Mesenchymal stem cell (in vitro differentiated cells and primary cell): ENCODE results near the gene MEIKIN.
A peak's percentile ranks its signal among the peaks of the same experiment; 100 is the strongest.

Experiments used
- DNase-seq: peaks from one replicate; pipeline ENCODE4 v3.0.0-alpha.2; 2013
- H2AFZ ChIP-seq: one replicate; pipeline ENCODE4 v1.6.1; 2013; ENCODE audit warnings: low read depth, mild to moderate bottlenecking, control low read depth, inconsistent platforms, low read length, moderate library complexity
- H2AK5ac ChIP-seq: 2 replicates; pipeline ENCODE4 v1.6.1; 2013; ENCODE audit warnings: low read length, moderate library complexity, mild to moderate bottlenecking, inconsistent platforms; ENCODE audit not compliant: severe bottlenecking
- H2BK120ac ChIP-seq: one replicate; pipeline ENCODE4 v1.6.1; 2013; ENCODE audit warnings: low read depth, mild to moderate bottlenecking, inconsistent platforms, low read length, moderate library complexity
- H2BK12ac ChIP-seq, 2 experiments: one replicate each; pipeline ENCODE4 v1.6.1; 2013; ENCODE audit warnings: inconsistent platforms in 2 of 2, low read length in 2 of 2, mild to moderate bottlenecking in 2 of 2, moderate library complexity in 2 of 2, control low read depth in 1 of 2
- H2BK15ac ChIP-seq: one replicate; pipeline ENCODE4 v1.6.1; 2013; ENCODE audit warnings: mild to moderate bottlenecking, low read depth, inconsistent platforms; ENCODE audit not compliant: poor library complexity, severe bottlenecking
- H2BK5ac ChIP-seq: 2 replicates; pipeline ENCODE4 v1.6.1; 2013; ENCODE audit warnings: low read depth, mild to moderate bottlenecking, low read length, control low read depth, inconsistent platforms; ENCODE audit not compliant: poor library complexity, severe bottlenecking
- H3K14ac ChIP-seq, 2 experiments: one replicate each; pipeline ENCODE4 v1.6.1; 2013; ENCODE audit warnings: inconsistent platforms in 2 of 2, low read length in 2 of 2, control low read depth in 1 of 2, mild to moderate bottlenecking in 1 of 2, moderate library complexity in 1 of 2
- H3K18ac ChIP-seq, 2 experiments: one replicate each; pipeline ENCODE4 v1.6.1; 2013; ENCODE audit warnings: inconsistent platforms in 2 of 2, low read length in 2 of 2, control low read depth in 1 of 2, low read depth in 1 of 2, mild to moderate bottlenecking in 1 of 2
- H3K23ac ChIP-seq, 2 experiments: one replicate each; pipeline ENCODE4 v1.6.1; 2013; ENCODE audit warnings: inconsistent platforms in 2 of 2, low read length in 2 of 2, mild to moderate bottlenecking in 2 of 2, moderate library complexity in 2 of 2, control low read depth in 1 of 2
- H3K27ac ChIP-seq: 2 replicates; pipeline ENCODE4 v1.5.1; 2013; ENCODE audit warnings: mild to moderate bottlenecking, moderate library complexity, low read length, control low read depth, inconsistent platforms; ENCODE audit not compliant: poor library complexity, severe bottlenecking
- H3K27me3 ChIP-seq, 2 experiments: 2 replicates each; pipeline versions ENCODE4 v1.6.1 to v1.7.0; 2013; ENCODE audit warnings: low read length in 2 of 2, mild to moderate bottlenecking in 2 of 2, moderate library complexity in 2 of 2, control low read depth in 1 of 2, inconsistent platforms in 1 of 2; ENCODE audit not compliant: control insufficient read depth in 1 of 2, insufficient read depth in 1 of 2
- H3K36me3 ChIP-seq, 2 experiments: 2 replicates each; pipeline versions ENCODE4 v1.6.1 to v1.7.0; 2013; ENCODE audit warnings: low read length in 2 of 2, control low read depth in 1 of 2, inconsistent platforms in 1 of 2, low read depth in 1 of 2, mild to moderate bottlenecking in 1 of 2; ENCODE audit not compliant: insufficient read depth in 2 of 2, control insufficient read depth in 1 of 2
- H3K4ac ChIP-seq, 2 experiments: one replicate each; pipeline ENCODE4 v1.6.1; 2013; ENCODE audit warnings: inconsistent platforms in 2 of 2, low read length in 2 of 2, mild to moderate bottlenecking in 2 of 2, moderate library complexity in 2 of 2, control low read depth in 1 of 2, low read depth in 1 of 2
- H3K4me1 ChIP-seq: 2 replicates; pipeline ENCODE4 v1.6.1; 2013; ENCODE audit warnings: low read depth, low read length, control low read depth; ENCODE audit not compliant: control insufficient read depth, insufficient read depth
- H3K4me2 ChIP-seq: 2 replicates; pipeline ENCODE4 v1.6.1; 2013; ENCODE audit warnings: low read length, mild to moderate bottlenecking, inconsistent platforms; ENCODE audit not compliant: poor library complexity, severe bottlenecking
- H3K4me3 ChIP-seq, 2 experiments: 2 replicates each; pipeline versions ENCODE4 v1.5.1 to v1.7.0; 2013; ENCODE audit warnings: low read length in 2 of 2, mild to moderate bottlenecking in 2 of 2, control low read depth in 1 of 2, low read depth in 1 of 2; ENCODE audit not compliant: insufficient read depth in 1 of 2
- H3K79me1 ChIP-seq: replicated peaks from 2 replicates; pipeline ENCODE4 v1.6.1; 2013; ENCODE audit warnings: mild to moderate bottlenecking, control low read depth, low read length, inconsistent platforms; ENCODE audit not compliant: poor library complexity, severe bottlenecking
- H3K9ac ChIP-seq: 2 replicates; pipeline ENCODE4 v1.7.0; 2013; ENCODE audit warnings: mild to moderate bottlenecking, low read length, moderate library complexity
- H3K9me3 ChIP-seq: 2 replicates; pipeline ENCODE4 v1.7.0; 2013; ENCODE audit warnings: mild to moderate bottlenecking, low read length; ENCODE audit not compliant: control insufficient read depth
- H4K8ac ChIP-seq: one replicate; pipeline ENCODE4 v1.6.1; 2013; ENCODE audit warnings: inconsistent platforms, mild to moderate bottlenecking, low read length, moderate library complexity
- H4K91ac ChIP-seq: one replicate; pipeline ENCODE4 v1.6.1; 2013; ENCODE audit warnings: mild to moderate bottlenecking, low read length, inconsistent platforms
- WGBS: methylation state at CpG from one replicate; pipeline ENCODE4 v1.1.7; 2013; ENCODE audit warnings: mixed read lengths; 5-methylcytosine and 5-hydroxymethylcytosine counted together

Gene MEIKIN

GRCh38 chr5:131759704-131760103 lies 185.8 kb downstream of the MEIKIN start:
- Histone ChIP-seq H3K14ac (no peak overlapping the region), H3K27me3 (no peaks in the 10 kb centered on the region), H2BK15ac (no peak overlapping the region), H3K9me3 (no peaks in the 10 kb centered on the region), H2AK5ac (no peak overlapping the region), H4K8ac (no peak overlapping the region), H3K23ac (no peak overlapping the region), H3K27ac (no peak overlapping the region), H3K36me3 (peaks cover 6 to 23% of the 10 kb centered on the region in 2 experiments), H3K4me2 (no peak overlapping the region), H2AFZ (no peak overlapping the region), H3K4me3 (no peak overlapping the region), H2BK12ac (no peak overlapping the region), H3K79me1 (peaks cover 10% of the 10 kb centered on the region), H3K9ac (no peak overlapping the region), H2BK5ac (no peak overlapping the region), H2BK120ac (no peak overlapping the region), H3K4ac (no peak overlapping the region), H3K4me1 (no peaks in the 10 kb centered on the region), H3K18ac (no peak overlapping the region), H4K91ac (no peak overlapping the region)
- no peak for DNase-seq
- WGBS = 100% methylated on average over 1 of the region's 1 CpG

GRCh38 chr5:131758520-131758900 lies 187.0 kb downstream of the MEIKIN start:
- H3K9me3 ChIP-seq = no peaks in the 10 kb centered on the region
- 61% methylated on average over 2 of the region's 3 CpGs for WGBS
- H2BK120ac ChIP-seq = no peak overlapping the region
- no peak overlapping the region for H3K18ac ChIP-seq
- no peak overlapping the region for H2BK5ac ChIP-seq
- no peak overlapping the region for H3K14ac ChIP-seq
- no peak overlapping the region for H4K8ac ChIP-seq
- no peak overlapping the region for H2BK12ac ChIP-seq
- H3K27me3 ChIP-seq = no peaks in the 10 kb centered on the region
- no peaks in the 10 kb centered on the region for H3K4me1 ChIP-seq
- DNase-seq = peak; percentile 45
- H2AK5ac ChIP-seq = no peak overlapping the region
- H3K79me1 ChIP-seq = peaks cover 9% of the 10 kb centered on the region
- no peak overlapping the region for H3K27ac ChIP-seq
- H2AFZ ChIP-seq = no peak overlapping the region
- H3K23ac ChIP-seq = no peak overlapping the region
- peaks cover 0 to 12% of the 10 kb centered on the region in 2 experiments for H3K36me3 ChIP-seq
- no peak overlapping the region for H3K4me2 ChIP-seq
- no peak overlapping the region for H3K9ac ChIP-seq
- H4K91ac ChIP-seq = no peak overlapping the region
- H3K4me3 ChIP-seq = no peak overlapping the region
- H2BK15ac ChIP-seq = no peak overlapping the region
- H3K4ac ChIP-seq = no peak overlapping the region

DNA sequence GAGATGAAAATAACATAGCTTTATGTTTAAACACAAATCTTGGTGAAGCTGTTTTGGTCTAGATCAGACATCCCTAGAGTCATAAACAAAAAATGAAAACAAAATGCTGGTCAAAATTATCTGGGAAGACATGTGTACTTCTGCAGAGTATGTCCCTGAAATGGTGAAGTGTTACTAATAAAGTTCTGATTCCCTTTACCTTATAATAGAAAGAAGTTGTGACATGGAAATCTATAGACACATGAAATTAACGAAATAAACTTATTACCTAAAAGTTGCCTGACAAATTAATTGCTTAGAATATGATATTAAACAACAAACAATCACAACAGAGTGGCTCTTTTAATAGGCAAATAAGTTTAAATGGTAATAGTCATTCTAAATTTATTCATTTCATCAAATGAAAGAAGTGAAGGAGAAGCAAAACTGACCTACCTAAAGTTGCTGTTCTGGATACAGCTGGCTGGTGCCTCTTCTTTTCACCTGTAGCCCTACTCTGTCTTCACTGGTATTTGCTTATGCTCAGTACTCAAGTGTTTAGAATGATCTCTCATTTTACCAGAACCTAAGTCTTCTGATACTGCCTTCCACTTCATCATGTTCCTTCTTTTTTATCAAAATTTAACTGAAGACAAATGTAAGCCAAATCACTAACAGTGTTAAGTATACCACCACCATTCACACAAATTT lies 187.5 kb downstream of the MEIKIN start:
- H3K23ac ChIP-seq = no peak overlapping the region
- H3K27ac ChIP-seq = no peak overlapping the region
- H2BK120ac ChIP-seq = no peak overlapping the region
- H3K36me3 ChIP-seq = peaks cover 0 to 9% of the 10 kb centered on the region in 2 experiments
- H4K8ac ChIP-seq = no peak overlapping the region
- H3K4ac ChIP-seq = no peak overlapping the region
- WGBS = no CpG with 5 or more reads among the region's 1 CpG
- H3K4me2 ChIP-seq = no peak overlapping the region
- peaks cover 9% of the 10 kb centered on the region for H3K79me1 ChIP-seq
- no peak overlapping the region for H3K18ac ChIP-seq
- no peak overlapping the region for H3K9ac ChIP-seq
- H2BK12ac ChIP-seq = no peak overlapping the region
- no peak overlapping the region for H4K91ac ChIP-seq
- H3K4me3 ChIP-seq = no peak overlapping the region
- no peak overlapping the region for H2AFZ ChIP-seq
- H2AK5ac ChIP-seq = no peak overlapping the region
- no peaks in the 10 kb centered on the region for H3K27me3 ChIP-seq
- H2BK15ac ChIP-seq = no peak overlapping the region
- no peak overlapping the region for H3K14ac ChIP-seq
- H3K9me3 ChIP-seq = no peaks in the 10 kb centered on the region
- H3K4me1 ChIP-seq = no peaks in the 10 kb centered on the region
- no peak overlapping the region for H2BK5ac ChIP-seq
- no peak for DNase-seq
